Gastroesophageal sphincter (tissue), 4 donors: ENCODE results near the gene NDUFA7. TPM values are rescaled to one million over a fixed set of nuclear protein-coding genes. Genes with fewer than 3 reads are reported as not detected.
"Not testable (repeated sequence)": the region's sequence is repeated elsewhere in the genome, so short reads cannot be mapped to it uniquely, and the experiment has no call there.

ENCODE experiments used
- ATAC-seq: fragments of 150-250 bp; one replicate; pipeline ENCODE4 v1.9.1; 2016; ENCODE audit warnings: mild to moderate bottlenecking, moderate library complexity
- H3K27ac ChIP-seq, 4 donors: fragments of 200-600 bp; sonication (generic) in 3 of 4; 1 replicate in 3 of 4; 2 replicates in 1 of 4; pipeline ENCODE4 v1.5.1; 2016 to 2019
- H3K27me3 ChIP-seq: fragments of 200-600 bp; sonication (generic); one replicate; pipeline ENCODE4 v1.5.1; 2019
- H3K36me3 ChIP-seq, 2 donors: fragments of 200-600 bp; sonication (generic); one replicate each; pipeline ENCODE4 v1.5.1; 2019; ENCODE audit warnings: control low read depth in 1 of 2
- H3K4me1 ChIP-seq, 3 donors: fragments of 200-600 bp; sonication (generic); 1 replicate in 2 of 3; 2 replicates in 1 of 3; pipeline ENCODE4 v1.5.1; 2016 to 2019; ENCODE audit warnings: control low read depth in 2 of 3
- H3K4me3 ChIP-seq, 2 donors: fragments of 200-600 bp; sonication (generic); one replicate each; pipeline ENCODE4 v1.5.1; 2019; ENCODE audit warnings: mild to moderate bottlenecking in 1 of 2, moderate library complexity in 1 of 2
- H3K9me3 ChIP-seq, 3 donors: fragments of 200-600 bp; sonication (generic); one replicate each; pipeline ENCODE4 v1.5.1; 2017 to 2019; ENCODE audit warnings: control low read depth in 2 of 3
- EP300 ChIP-seq: sonication (generic); formaldehyde crosslinking; IDR thresholded peaks from one replicate; pipeline ENCODE4 v1.6.1; 2017; ENCODE audit warnings: antibody characterized with exemption, mild to moderate bottlenecking
- POLR2A ChIP-seq, 2 donors: fragments of 450-650 bp; IDR thresholded peaks; one replicate each; pipeline ENCODE4 v1.6.1; 2017; ENCODE audit warnings: antibody characterized with exemption in 2 of 2, mild to moderate bottlenecking in 2 of 2, moderate library complexity in 1 of 2
- POLR2AphosphoS5 ChIP-seq: sonication (generic); formaldehyde crosslinking; IDR thresholded peaks from one replicate; pipeline ENCODE4 v1.6.1; 2017; ENCODE audit warnings: antibody characterized with exemption
- WGBS, 2 donors: methylation state at CpG; one replicate each; pipeline ENCODE4 v1.1.5; 2018; ENCODE audit warnings: low coverage in 1 of 2; 5-methylcytosine and 5-hydroxymethylcytosine counted together
- total RNA-seq, 4 donors: library from RNA; depleted of rRNA; stranded (reverse); fragments of >200 nt; gene quantifications; one replicate each; pipeline ENCODE4 v1.1.0, GENCODE V29; 2016
- TF ChIP-seq, protein P1 (sequence below), 4 experiments: fragments of 200-600 bp in 2 of 4; fragments of 450-650 bp in 2 of 4; sonication (generic) in 1 of 4; IDR thresholded peaks; one replicate each; pipeline ENCODE4 v1.5.1; 2017 to 2019; ENCODE audit warnings: antibody characterized with exemption in 4 of 4, mild to moderate bottlenecking in 2 of 4, moderate library complexity in 2 of 4

Gene NDUFA7
- total RNA-seq, 4 donors from 2014 or later = 14.5 to 48.3 (median 32.3) TPM

- TF ChIP-seq POLR2AphosphoS5 (no peak), EP300 (no peak), POLR2A (IDR thresholded peaks at IDR 0.05) (no peak)
- TF ChIP-seq, protein P1, sequence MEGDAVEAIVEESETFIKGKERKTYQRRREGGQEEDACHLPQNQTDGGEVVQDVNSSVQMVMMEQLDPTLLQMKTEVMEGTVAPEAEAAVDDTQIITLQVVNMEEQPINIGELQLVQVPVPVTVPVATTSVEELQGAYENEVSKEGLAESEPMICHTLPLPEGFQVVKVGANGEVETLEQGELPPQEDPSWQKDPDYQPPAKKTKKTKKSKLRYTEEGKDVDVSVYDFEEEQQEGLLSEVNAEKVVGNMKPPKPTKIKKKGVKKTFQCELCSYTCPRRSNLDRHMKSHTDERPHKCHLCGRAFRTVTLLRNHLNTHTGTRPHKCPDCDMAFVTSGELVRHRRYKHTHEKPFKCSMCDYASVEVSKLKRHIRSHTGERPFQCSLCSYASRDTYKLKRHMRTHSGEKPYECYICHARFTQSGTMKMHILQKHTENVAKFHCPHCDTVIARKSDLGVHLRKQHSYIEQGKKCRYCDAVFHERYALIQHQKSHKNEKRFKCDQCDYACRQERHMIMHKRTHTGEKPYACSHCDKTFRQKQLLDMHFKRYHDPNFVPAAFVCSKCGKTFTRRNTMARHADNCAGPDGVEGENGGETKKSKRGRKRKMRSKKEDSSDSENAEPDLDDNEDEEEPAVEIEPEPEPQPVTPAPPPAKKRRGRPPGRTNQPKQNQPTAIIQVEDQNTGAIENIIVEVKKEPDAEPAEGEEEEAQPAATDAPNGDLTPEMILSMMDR (IDR thresholded peaks at IDR 0.05) = no peak
- H3K9me3 ChIP-seq = no peaks in the 10 kb centered on the region
- peak overlapping the region in 1 of 2 donors; percentile 62 for H3K4me3 ChIP-seq
- WGBS, 2 donors = 42 to 46% methylated on average over 3 to 8 of the region's 11 CpGs
- H3K27ac ChIP-seq = no peak overlapping the region
- H3K27me3 ChIP-seq = peaks cover 65% of the 10 kb centered on the region
- ATAC-seq = no peak
- H3K4me1 ChIP-seq = peaks cover 0 to 27% (median 9%) of the 10 kb centered on the region in 3 donors
- H3K36me3 ChIP-seq = no peaks in the 10 kb centered on the region
These were observed 22.3 kb upstream of the NDUFA7 start for GRCh38 chr19:8343483-8343844.

DNA sequence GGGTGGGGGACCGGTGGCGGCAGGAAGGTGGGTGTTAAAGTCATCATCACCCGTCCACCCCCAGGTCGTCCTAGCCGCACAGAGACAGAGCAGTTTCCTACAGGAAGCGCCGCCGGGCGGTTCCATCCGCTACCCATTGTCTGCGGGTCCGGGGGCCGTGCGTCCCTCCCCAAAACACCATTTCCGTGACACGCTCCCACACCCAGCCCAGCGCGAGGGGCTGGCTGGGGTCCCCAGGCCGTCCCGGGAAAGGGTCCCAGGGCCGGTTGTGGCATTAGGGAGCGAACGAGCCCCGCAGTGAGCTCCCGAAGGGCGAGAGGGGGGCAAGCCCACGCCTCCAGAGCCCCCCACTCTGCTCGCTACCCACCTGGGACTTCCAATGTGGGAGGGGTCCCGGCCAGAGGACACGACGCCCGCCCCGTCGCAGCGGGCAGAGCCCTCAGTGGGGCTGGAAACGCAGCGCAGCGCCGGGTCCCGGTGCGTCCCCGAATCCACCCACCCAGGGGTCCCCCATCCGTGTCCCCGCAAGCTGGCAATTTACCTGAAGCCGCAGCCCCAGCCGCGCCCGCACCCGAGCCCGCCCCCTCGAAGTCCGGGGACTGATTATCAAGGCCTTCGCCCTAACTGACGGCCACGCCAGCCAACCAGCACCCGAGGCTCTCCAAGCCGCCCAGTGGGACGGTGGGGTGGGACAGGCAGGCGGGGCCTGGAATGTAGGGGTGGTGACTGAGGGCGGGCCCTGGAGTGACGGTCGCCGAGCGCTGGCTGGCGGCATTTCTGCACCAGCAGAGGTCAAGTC lies 21.7 kb upstream of the NDUFA7 start, which contains the start of gene KANK3:
TSS of gene KANK3 (minus strand) at position 579 of the 799 bp plus-strand sequence. CDS start 5,434 bp downstream, outside the sequence.
- TF ChIP-seq POLR2A (IDR thresholded peaks at IDR 0.05) = peak; percentile 34 to 52
- TF ChIP-seq, protein P1 (IDR thresholded peaks at IDR 0.05) = no peak
- TF ChIP-seq EP300 = no peak
- TF ChIP-seq POLR2AphosphoS5 = peak; percentile 38
- no peaks in the 10 kb centered on the region for H3K36me3 ChIP-seq
- H3K9me3 ChIP-seq = no peaks in the 10 kb centered on the region
- WGBS, 2 donors = 40% methylated on average over 1 of the region's 65 CpGs; no CpG with 5 or more reads in 1 of the 2 donors
- ATAC-seq = peak; percentile 93
- H3K27me3 ChIP-seq = peaks cover 71% of the 10 kb centered on the region
- H3K27ac ChIP-seq = peak within 1 kb of the TSS; percentile 3 to 86 (median 84)
- H3K4me1 ChIP-seq = peaks cover 0 to 31% (median 9%) of the 10 kb centered on the region in 3 donors
- H3K4me3 ChIP-seq = peak within 1 kb of the TSS; percentile 39 to 62

- ATAC-seq = no peak
- WGBS, 2 donors = 42% methylated on average over 10 of the region's 14 CpGs; no CpG with 5 or more reads in 1 of the 2 donors
- TF ChIP-seq EP300 (no peak), POLR2AphosphoS5 (no peak)
These were observed 21.1 kb upstream of the NDUFA7 start for GRCh38 chr19:8342316-8342683.

GRCh38 chr19:8341504-8341903 lies 20.3 kb upstream of the NDUFA7 start:
- H3K4me3 ChIP-seq = peak overlapping the region in 1 of 2 donors; percentile 62
- 98% methylated on average over 4 of the region's 4 CpGs; no CpG with 5 or more reads in 1 of the 2 donors for WGBS, 2 donors
- H3K27me3 ChIP-seq = peaks cover 84% of the 10 kb centered on the region
- peak overlapping the region in 3 of 4 donors; percentile 83 to 86 (median 85) for H3K27ac ChIP-seq
- peaks cover 0 to 34% (median 9%) of the 10 kb centered on the region in 3 donors for H3K4me1 ChIP-seq
- not testable (repeated sequence) for ATAC-seq, H3K36me3 ChIP-seq, H3K9me3 ChIP-seq

More at GRCh38 chr19:8342316-8342683, 21.1 kb upstream of the NDUFA7 start:
- no peaks in the 10 kb centered on the region for H3K9me3 ChIP-seq
- peaks cover 0 to 34% (median 9%) of the 10 kb centered on the region in 3 donors for H3K4me1 ChIP-seq
- H3K4me3 ChIP-seq = peak overlapping the region; percentile 39 to 62
- peak overlapping the region; percentile 3 to 86 (median 84) for H3K27ac ChIP-seq
- peaks cover 77% of the 10 kb centered on the region for H3K27me3 ChIP-seq
- no peaks in the 10 kb centered on the region for H3K36me3 ChIP-seq

DNA sequence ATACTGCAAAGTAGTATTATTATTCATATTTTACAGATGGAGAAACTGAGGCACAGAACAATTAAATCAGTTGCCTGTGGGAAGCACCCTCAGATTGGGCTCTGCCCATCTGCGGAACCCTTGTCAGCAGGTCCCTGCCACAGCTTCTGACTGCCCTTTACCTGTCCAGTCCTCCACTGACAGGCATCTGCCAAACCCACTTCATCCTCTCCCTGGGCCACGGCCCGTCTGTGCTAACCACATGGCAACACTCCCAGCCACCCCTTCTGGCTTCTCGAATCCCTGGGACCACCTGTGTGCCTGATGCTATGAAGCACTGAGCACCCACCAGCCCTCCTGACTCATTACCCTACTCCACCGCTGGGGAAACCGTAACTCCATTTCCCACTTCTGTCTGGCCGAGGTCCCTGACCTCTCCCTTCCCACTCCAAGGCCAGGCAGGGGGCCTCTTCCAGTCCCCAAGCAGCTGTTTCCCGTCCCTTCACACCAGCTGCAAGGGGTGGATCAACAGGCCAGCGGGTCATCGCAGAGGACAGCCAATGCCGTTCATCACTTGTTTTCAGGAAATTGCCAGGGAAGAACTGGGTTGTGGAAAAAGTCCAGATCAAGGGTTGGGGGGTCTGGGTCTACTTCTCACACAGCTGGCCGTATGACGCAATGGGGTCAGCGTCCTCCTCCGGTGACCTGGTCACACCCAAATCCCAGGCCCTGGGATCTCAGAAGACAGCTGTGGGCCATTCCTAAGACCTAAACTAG lies 19.3 kb upstream of the NDUFA7 start:
- H3K4me1 ChIP-seq = peaks cover 0 to 39% (median 9%) of the 10 kb centered on the region in 3 donors
- H3K9me3 ChIP-seq = no peaks in the 10 kb centered on the region
- H3K36me3 ChIP-seq = no peaks in the 10 kb centered on the region
- peaks cover 88% of the 10 kb centered on the region for H3K27me3 ChIP-seq
- peak; percentile 85 for ATAC-seq
- TF ChIP-seq POLR2AphosphoS5 (peak; percentile 87), EP300 (no peak), POLR2A (IDR thresholded peaks at IDR 0.05) (no peak)
- TF ChIP-seq, protein P1 (IDR thresholded peaks at IDR 0.05) = peak in 1 of 4 experiments; percentile 27
- 21 to 71% methylated on average over 1 to 10 of the region's 15 CpGs for WGBS, 2 donors
- peak overlapping the region in 1 of 2 donors; percentile 5 for H3K4me3 ChIP-seq
- H3K27ac ChIP-seq = peak overlapping the region in 3 of 4 donors; percentile 83 to 86 (median 85)
